Measurements from ENCODE around the gene TBCCD1.

DNA sequence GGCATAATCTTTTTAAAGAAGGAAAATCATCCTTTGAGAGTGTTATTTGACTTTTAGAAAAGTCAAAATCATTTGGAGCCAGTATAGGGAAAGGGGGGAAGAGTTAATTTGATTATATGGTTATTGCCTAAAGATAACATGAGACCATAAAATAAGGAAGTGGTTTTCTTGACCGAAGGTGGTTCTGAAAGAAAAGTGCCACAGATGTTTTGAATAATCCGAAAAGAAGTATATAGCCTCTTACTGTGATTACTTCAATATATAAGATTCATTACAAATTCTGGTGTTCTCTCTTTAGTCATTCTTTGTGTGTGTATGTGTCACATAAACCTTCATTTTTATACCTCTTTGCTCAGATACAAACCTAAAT, 4.5 kb upstream of the TBCCD1 start:
- TF ChIP-seq, protein P1, sequence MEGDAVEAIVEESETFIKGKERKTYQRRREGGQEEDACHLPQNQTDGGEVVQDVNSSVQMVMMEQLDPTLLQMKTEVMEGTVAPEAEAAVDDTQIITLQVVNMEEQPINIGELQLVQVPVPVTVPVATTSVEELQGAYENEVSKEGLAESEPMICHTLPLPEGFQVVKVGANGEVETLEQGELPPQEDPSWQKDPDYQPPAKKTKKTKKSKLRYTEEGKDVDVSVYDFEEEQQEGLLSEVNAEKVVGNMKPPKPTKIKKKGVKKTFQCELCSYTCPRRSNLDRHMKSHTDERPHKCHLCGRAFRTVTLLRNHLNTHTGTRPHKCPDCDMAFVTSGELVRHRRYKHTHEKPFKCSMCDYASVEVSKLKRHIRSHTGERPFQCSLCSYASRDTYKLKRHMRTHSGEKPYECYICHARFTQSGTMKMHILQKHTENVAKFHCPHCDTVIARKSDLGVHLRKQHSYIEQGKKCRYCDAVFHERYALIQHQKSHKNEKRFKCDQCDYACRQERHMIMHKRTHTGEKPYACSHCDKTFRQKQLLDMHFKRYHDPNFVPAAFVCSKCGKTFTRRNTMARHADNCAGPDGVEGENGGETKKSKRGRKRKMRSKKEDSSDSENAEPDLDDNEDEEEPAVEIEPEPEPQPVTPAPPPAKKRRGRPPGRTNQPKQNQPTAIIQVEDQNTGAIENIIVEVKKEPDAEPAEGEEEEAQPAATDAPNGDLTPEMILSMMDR (IDR thresholded peaks at IDR 0.05) = no peak
- no peak for TF ChIP-seq POLR2A (IDR thresholded peaks at IDR 0.05)

Measured in heart left ventricle (tissue), 13 donors.